A549 (cell line): ENCODE measurements around the gene CEL. TPM values are rescaled to one million over a fixed set of nuclear protein-coding genes. Genes with fewer than 3 reads are reported as not detected.

Source experiments
- ATAC-seq, 2 experiments: fragments of 200-7000 bp in 1 of 2; fragments of >200 bp in 1 of 2; cut with Nextera tagmentation in 1 of 2; cut with Tn5 transposase in 1 of 2; 3 replicates each; pipeline versions ENCODE4 v1.8.0 to v1.9.1; 2018 to 2020; ENCODE audit warnings: mild to moderate bottlenecking in 1 of 2, moderate library complexity in 1 of 2
- CTCF ChIA-PET: fragments of 300-600 bp; sonication (Branson Sonifier 250); formaldehyde crosslinking; extraction: SDS; loops from one replicate; lab custom pipeline; 2021; ENCODE audit warnings: antibody characterized with exemption, inconsistent platforms; lab: Yijun Ruan, JAX
- POLR2A ChIA-PET: fragments of 350-600 bp; formaldehyde crosslinking; extraction: SDS; loops from one replicate; lab custom pipeline; 2021; ENCODE audit warnings: antibody characterized with exemption, inconsistent platforms; lab: Yijun Ruan, JAX
- DNase-seq, 2 experiments: peaks; one replicate each; pipeline versions ENCODE4 v3.0.0 to v3.0.0-alpha.2; 2011 to 2016; ENCODE audit warnings: low read depth in 1 of 2, low spot score in 1 of 2
- FAIRE-seq: peaks from 2 replicates; lab custom pipeline; 2011; peaks lifted over from hg19 to GRCh38; lab: Jason Lieb, UNC
- H3K27ac ChIP-seq, 2 experiments: fragments of >200 bp; sonication (Bioruptor Twin); formaldehyde crosslinking; 3 replicates each; pipeline ENCODE4 v1.5.1; 2016 to 2017
- H3K4me1 ChIP-seq: fragments of >200 bp; sonication (Bioruptor Twin); formaldehyde crosslinking; 3 replicates; pipeline ENCODE4 v1.6.1; 2016
- H3K4me2 ChIP-seq: fragments of >200 bp; sonication (Bioruptor Twin); formaldehyde crosslinking; 3 replicates; pipeline ENCODE4 v1.6.1; 2016
- H3K4me3 ChIP-seq: fragments of >200 bp; sonication (Bioruptor Twin); formaldehyde crosslinking; 3 replicates; pipeline ENCODE4 v1.5.1; 2016
- H3K9me3 ChIP-seq: fragments of >200 bp; sonication (Bioruptor Twin); formaldehyde crosslinking; 3 replicates; pipeline ENCODE4 v1.6.1; 2016
- ATOH8 ChIP-seq: fragments of 250-450 bp; sonication (Bioruptor Pico); IDR thresholded peaks from 2 replicates; pipeline ENCODE4 v1.5.0; 2020; ENCODE audit warnings: low read depth, mild to moderate bottlenecking, moderate library complexity
- BHLHE40 ChIP-seq: IDR thresholded peaks from 2 replicates; pipeline ENCODE4 v1.6.1; 2012; ENCODE audit warnings: low read depth, low read length, inconsistent platforms
- CBX8 ChIP-seq: fragments of 200-600 bp; sonication (generic); IDR thresholded peaks from 2 replicates; pipeline ENCODE4 v1.6.1; 2016
- CHD2 ChIP-seq: fragments of 150-350 bp; IDR thresholded peaks from 2 replicates; pipeline ENCODE4 v1.6.1; 2014; ENCODE audit warnings: low read length; ENCODE audit not compliant: partially characterized antibody
- CTCF ChIP-seq: fragments of >200 bp; sonication (Bioruptor Twin); formaldehyde crosslinking; IDR thresholded peaks from 3 replicates; pipeline ENCODE4 v1.5.1; 2016
- EHF ChIP-seq: fragments of 250-450 bp; sonication (Bioruptor Pico); IDR thresholded peaks from 2 replicates; pipeline ENCODE4 v1.5.0; 2020; ENCODE audit warnings: mild to moderate bottlenecking
- ESRRA ChIP-seq: fragments of 150-350 bp; IDR thresholded peaks from 2 replicates; pipeline ENCODE4 v1.6.1; 2014; ENCODE audit warnings: mild to moderate bottlenecking, low read length, borderline replicate concordance
- FOSL2 ChIP-seq, 2 experiments: fragments of 450-650 bp in 1 of 2; fragments of >200 bp in 1 of 2; sonication (Bioruptor Twin) in 1 of 2; formaldehyde crosslinking; IDR thresholded peaks; 2 replicates each; pipeline versions ENCODE4 v1.5.0 to v1.6.1; 2016 to 2020; ENCODE audit warnings: mild to moderate bottlenecking in 1 of 2, moderate library complexity in 1 of 2
- HDAC2 ChIP-seq: fragments of 200-600 bp; sonication (generic); IDR thresholded peaks from 2 replicates; pipeline ENCODE4 v1.6.1; 2016
- HEYL ChIP-seq: fragments of 250-450 bp; sonication (Bioruptor Pico); IDR thresholded peaks from 2 replicates; pipeline ENCODE4 v1.8.0; 2021; ENCODE audit warnings: mild to moderate bottlenecking, moderate library complexity
- HOXB13 ChIP-seq: fragments of 250-450 bp; sonication (Bioruptor Pico); IDR thresholded peaks from 2 replicates; pipeline ENCODE4 v1.5.0; 2020; ENCODE audit warnings: low read depth, mild to moderate bottlenecking, moderate library complexity
- JUN ChIP-seq, 2 experiments: fragments of >200 bp; sonication (Bioruptor Twin); formaldehyde crosslinking; IDR thresholded peaks; 2 replicates in 1 of 2; 3 replicates in 1 of 2; pipeline ENCODE4 v1.6.1; 2016 to 2017
- MAFK ChIP-seq: fragments of 450-650 bp; IDR thresholded peaks from 2 replicates; pipeline ENCODE4 v1.6.1; 2014; ENCODE audit not compliant: partially characterized antibody
- MYC ChIP-seq: IDR thresholded peaks from 2 replicates; pipeline ENCODE4 v1.6.1; 2012; ENCODE audit warnings: mild to moderate bottlenecking, inconsistent platforms, low read length, improper control_type of control experiment, borderline replicate concordance
- NPAS2 ChIP-seq: fragments of 250-450 bp; sonication (Bioruptor Pico); IDR thresholded peaks from 2 replicates; pipeline ENCODE4 v1.8.0; 2022; ENCODE audit warnings: mild to moderate bottlenecking, moderate library complexity, borderline replicate concordance
- PHF8 ChIP-seq: fragments of 200-600 bp; sonication (generic); IDR thresholded peaks from 2 replicates; pipeline ENCODE4 v1.6.1; 2016; ENCODE audit warnings: low read depth, mild to moderate bottlenecking, antibody characterized with exemption, moderate library complexity, borderline replicate concordance
- POLR2AphosphoS2 ChIP-seq: conservative IDR thresholded peaks from 2 replicates; pipeline ENCODE4 v1.6.1; 2012; ENCODE audit warnings: low read length, improper control_type of control experiment, inconsistent platforms
- RAD21 ChIP-seq, 2 experiments: fragments of >200 bp in 1 of 2; sonication (Bioruptor Twin) in 1 of 2; formaldehyde crosslinking in 1 of 2; IDR thresholded peaks in 1 of 2; conservative IDR thresholded peaks in 1 of 2; 2 replicates in 1 of 2; 3 replicates in 1 of 2; pipeline ENCODE4 v1.6.1; 2012 to 2018; ENCODE audit warnings: inconsistent platforms in 1 of 2
- REST ChIP-seq: fragments of 200-600 bp; sonication (generic); IDR thresholded peaks from 2 replicates; pipeline ENCODE4 v1.6.1; 2016; ENCODE audit warnings: antibody characterized with exemption, mild to moderate bottlenecking, moderate library complexity
- ZFP36 ChIP-seq: fragments of 450-650 bp; IDR thresholded peaks from 2 replicates; pipeline ENCODE4 v1.6.1; 2014; ENCODE audit warnings: borderline replicate concordance; ENCODE audit not compliant: partially characterized antibody
- ZSCAN20 ChIP-seq: fragments of 250-450 bp; sonication (Bioruptor Pico); IDR thresholded peaks from 2 replicates; pipeline ENCODE4 v1.8.0; 2022; ENCODE audit warnings: mild to moderate bottlenecking, moderate library complexity
- WGBS: methylation state at CpG from one replicate; pipeline ENCODE4 v1.1.6; 2017; ENCODE audit errors: missing lambda C conversion rate; 5-methylcytosine and 5-hydroxymethylcytosine counted together
- polyA plus RNA-seq, 4 experiments: library from polyadenylated mRNA; depleted of rRNA in 3 of 4; stranded (reverse); fragments of >200 nt; fragmentation: RNase III in 1 of 4; extraction: RNeasy Plus Mini Kit Qiagen cat#74134 plus additional on column Dnase treatment in 1 of 4; gene quantifications; 2 replicates in 3 of 4; 3 replicates in 1 of 4; pipeline ENCODE4 v1.2.3, GENCODE V29; 2011 to 2017

Gene CEL
- polyA plus RNA-seq, 2 of the 4 experiments (the other 2 are of a cell fraction): 0.23 to 0.68 TPM

GRCh38 chr9:133101356-133102189, 39.8 kb downstream of the CEL start:
- DNase-seq (no peak), ATAC-seq (no peak)
- H3K4me2 ChIP-seq: no peak overlapping the region
- POLR2A ChIA-PET: interaction anchor here (1.1 kb wide), 1 partner anchor 71 kb away, joined by 3 read pairs; the partner anchor contains the start of gene GTF3C5
- no peak overlapping the region for H3K27ac ChIP-seq
- H3K4me1 ChIP-seq: peaks cover 5% of the 10 kb centered on the region; the same call in 1 of the 3 replicates
- H3K9me3 ChIP-seq: peaks cover 8% of the 10 kb centered on the region; the same call in 1 of the 3 replicates
- TF ChIP-seq CBX8: no peak
- no peak for TF ChIP-seq ATOH8 (CRISPR knock-in tag)
- no peak for TF ChIP-seq POLR2AphosphoS2
- no peak for TF ChIP-seq EHF (CRISPR knock-in tag)
- no peak for TF ChIP-seq MYC
- TF ChIP-seq CTCF: no peak
- TF ChIP-seq HDAC2: no peak
- TF ChIP-seq JUN (IDR thresholded peaks at IDR 0.05): no peak
- TF ChIP-seq FOSL2 (IDR thresholded peaks at IDR 0.05): no peak
- TF ChIP-seq FOSL2 (CRISPR knock-in tag; IDR thresholded peaks at IDR 0.05): no peak
- TF ChIP-seq ZFP36: no peak
- TF ChIP-seq CHD2: no peak
- TF ChIP-seq PHF8: no peak
- TF ChIP-seq ZSCAN20 (CRISPR knock-in tag): no peak
- TF ChIP-seq RAD21 (conservative IDR thresholded peaks at IDR 0.05 in 1 of 2, IDR thresholded peaks at IDR 0.05 in 1 of 2): no peak
- TF ChIP-seq NPAS2 (CRISPR knock-in tag): no peak
- TF ChIP-seq, all 56 proteins: peak for 0
- FAIRE-seq: no peak
- WGBS: 95% methylated on average over 23 of the region's 32 CpGs
- CTCF ChIA-PET: interaction anchor here (0.6 to 30.3 kb wide), 16 partner anchors 7 to 190 kb away, joined by 3 to 1284 read pairs (median 6); partner anchors contain the start of genes GTF3C5 and RALGDS
- no peak overlapping the region for H3K4me3 ChIP-seq

GRCh38 chr9:133102190-133103021, 40.6 kb downstream of the CEL start:
- CTCF ChIA-PET: interaction anchor here (0.7 to 30.3 kb wide), 25 partner anchors 8 to 302 kb away, joined by 3 to 1284 read pairs (median 4); partner anchors contain the start of genes GTF3C5 and RALGDS
- 0 out of 3 replicates have a peak, but pooled peaks cover 1% of the 10 kb centered on the region for H3K9me3 ChIP-seq
- FAIRE-seq (no peak), ATAC-seq (no peak), DNase-seq (no peak)
- POLR2A ChIA-PET: interaction anchor here (1.1 to 1.3 kb wide), 2 partner anchors 47 to 72 kb away, joined by 3 to 4 read pairs; partner anchors contain the start of gene GTF3C5
- TF ChIP-seq REST (no peak), RAD21 (conservative IDR thresholded peaks at IDR 0.05 in 1 of 2, IDR thresholded peaks at IDR 0.05 in 1 of 2) (no peak), BHLHE40 (no peak), HEYL (CRISPR knock-in tag) (no peak), MAFK (no peak), HOXB13 (CRISPR knock-in tag) (no peak), ESRRA (no peak)
- no peak overlapping the region for H3K4me2 ChIP-seq
- 77% methylated on average over 7 of the region's 21 CpGs for WGBS
- peaks cover 5% of the 10 kb centered on the region; the same call in 1 of the 3 replicates for H3K4me1 ChIP-seq
- H3K4me3 ChIP-seq: no peak overlapping the region
- H3K27ac ChIP-seq: no peak overlapping the region
